ENCODE measurements around the gene RSAD1. TPM values are rescaled to one million over a fixed set of nuclear protein-coding genes. Genes with fewer than 3 reads are reported as not detected.
A peak's percentile ranks its signal among the peaks of the same experiment; 100 is the strongest.

Gene RSAD1
- total RNA-seq, 4 donors from 2014 or later: 30.2 to 50.1 (median 34.7) TPM

GRCh38 chr17:50468304-50469207, 10.1 kb upstream of the RSAD1 start, which contains the start of gene CHAD:
TSS of gene CHAD (minus strand) at chr17:50468880. CDS start at chr17:50468813, 67 bp downstream.
- Histone ChIP-seq H3K9me3 (no peaks in the 10 kb centered on the region), H3K27ac (no peak within 1 kb of the TSS), H3K4me1 (peaks cover 0 to 35% of the 10 kb centered on the region in 2 donors), H3K4me3 (replicated peaks in 1 of 3) (no peak within 1 kb of the TSS), H3K36me3 (peaks cover 5 to 23% of the 10 kb centered on the region in 2 donors), H3K27me3 (no peaks in the 10 kb centered on the region)
- 56 to 70% methylated on average over 24 to 31 of the region's 71 CpGs for WGBS, 2 donors
- TF ChIP-seq CTCF (IDR thresholded peaks at IDR 0.05) (no peak), POLR2A (IDR thresholded peaks at IDR 0.05) (no peak)
- intact Hi-C loops (cut with DNase I): no loop called here
- DNase-seq: no peak

GRCh38 chr17:50469208-50469605, 9.5 kb upstream of the RSAD1 start:
- WGBS, 2 donors: 57 to 78% methylated on average over 24 to 36 of the region's 37 CpGs
- DNase-seq: no peak
- Histone ChIP-seq H3K4me3 (replicated peaks in 1 of 3) (no peak overlapping the region), H3K27ac (no peak overlapping the region), H3K27me3 (no peaks in the 10 kb centered on the region), H3K36me3 (peaks cover 5 to 27% of the 10 kb centered on the region in 2 donors), H3K4me1 (peaks cover 0 to 36% of the 10 kb centered on the region in 2 donors), H3K9me3 (no peaks in the 10 kb centered on the region)
- TF ChIP-seq POLR2A (IDR thresholded peaks at IDR 0.05): no peak
- no peak for TF ChIP-seq CTCF (IDR thresholded peaks at IDR 0.05)
- intact Hi-C loops (cut with DNase I): no loop called here

GRCh38 chr17:50469671-50470305, 8.9 kb upstream of the RSAD1 start:
- Histone ChIP-seq H3K27ac (peak overlapping the region in 2 of 3 donors; percentile 27 to 46), H3K4me1 (peaks cover 0 to 42% of the 10 kb centered on the region in 2 donors), H3K4me3 (replicated peaks in 1 of 3) (no peak overlapping the region), H3K27me3 (no peaks in the 10 kb centered on the region), H3K9me3 (no peaks in the 10 kb centered on the region), H3K36me3 (peaks cover 5 to 24% of the 10 kb centered on the region in 2 donors)
- DNase-seq: no peak
- 83 to 89% methylated on average over 12 to 19 of the region's 19 CpGs for WGBS, 2 donors
- TF ChIP-seq POLR2A (IDR thresholded peaks at IDR 0.05) (no peak), CTCF (IDR thresholded peaks at IDR 0.05) (no peak)
- intact Hi-C loops (cut with DNase I): no loop called here

GRCh38 chr17:50470426-50470825, 8.2 kb upstream of the RSAD1 start:
- H3K9me3 ChIP-seq: no peaks in the 10 kb centered on the region
- H3K27me3 ChIP-seq: no peaks in the 10 kb centered on the region
- H3K36me3 ChIP-seq: peaks cover 5 to 24% of the 10 kb centered on the region in 2 donors
- H3K27ac ChIP-seq: peak overlapping the region in 2 of 3 donors; percentile 27 to 46
- 55 to 92% methylated on average over 6 of the region's 6 CpGs for WGBS, 2 donors
- DNase-seq: peak in 1 of 2 donors; percentile 49
- H3K4me3 ChIP-seq (replicated peaks in 1 of 3): no peak overlapping the region
- intact Hi-C loops (cut with DNase I): no loop called here
- H3K4me1 ChIP-seq: peaks cover 0 to 42% of the 10 kb centered on the region in 2 donors
- TF ChIP-seq POLR2A (IDR thresholded peaks at IDR 0.05) (no peak), CTCF (IDR thresholded peaks at IDR 0.05) (no peak)

Data from thyroid gland (tissue), 4 donors.